C1 segment of cervical spinal cord (tissue), 14 donors: ENCODE measurements around the gene OPCML.
A peak's percentile ranks its signal among the peaks of the same experiment; 100 is the strongest.

Experiments used
- DNase-seq, 14 donors: peaks; one replicate each; lab custom pipeline; 2025; lab: John Stamatoyannopoulos, UW

The OPCML gene

DNA sequence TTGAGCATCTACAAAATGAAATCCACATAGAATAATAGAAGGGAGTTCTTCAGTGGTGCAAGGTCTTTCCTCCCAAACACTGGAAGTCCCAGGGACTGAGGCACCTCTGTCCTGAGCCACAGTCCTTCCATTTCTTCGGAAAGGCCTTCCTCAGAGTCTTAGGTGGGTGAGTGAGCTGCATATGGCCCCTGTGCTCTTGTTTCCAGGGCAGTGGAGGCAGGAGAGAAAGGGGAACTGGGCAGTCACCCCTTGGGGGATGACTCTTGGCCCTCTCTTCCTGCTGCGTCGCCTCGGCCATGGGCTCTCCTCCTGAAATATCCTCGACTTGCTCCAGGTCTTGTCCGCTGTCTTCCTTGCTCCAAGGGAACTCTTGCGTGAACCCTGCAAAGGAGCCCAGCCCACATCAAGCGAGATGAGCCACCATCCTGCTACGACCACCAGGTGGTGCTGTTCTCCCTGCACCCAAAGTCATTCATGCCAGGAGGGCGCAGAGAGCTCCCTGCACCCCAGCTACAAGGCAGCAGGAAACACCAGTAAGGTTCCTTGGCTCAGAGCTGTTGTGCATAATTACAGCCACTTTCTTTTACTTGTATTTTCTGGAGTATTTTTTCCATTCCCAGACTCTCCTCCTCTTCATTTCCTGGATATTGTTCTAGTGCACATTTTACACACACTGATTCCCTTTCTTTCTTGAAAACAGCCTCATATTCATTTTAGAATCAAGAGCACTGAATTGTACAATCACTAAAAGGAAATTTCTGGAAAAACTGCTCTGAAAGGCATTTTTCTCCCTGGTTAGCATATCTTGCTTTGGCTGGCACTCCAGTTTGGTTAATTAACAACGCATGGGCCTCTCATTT, 397.8 kb downstream of the OPCML start:
- peak in 11 of 14 donors; percentile 2 to 50 (median 22) for DNase-seq

DNA sequence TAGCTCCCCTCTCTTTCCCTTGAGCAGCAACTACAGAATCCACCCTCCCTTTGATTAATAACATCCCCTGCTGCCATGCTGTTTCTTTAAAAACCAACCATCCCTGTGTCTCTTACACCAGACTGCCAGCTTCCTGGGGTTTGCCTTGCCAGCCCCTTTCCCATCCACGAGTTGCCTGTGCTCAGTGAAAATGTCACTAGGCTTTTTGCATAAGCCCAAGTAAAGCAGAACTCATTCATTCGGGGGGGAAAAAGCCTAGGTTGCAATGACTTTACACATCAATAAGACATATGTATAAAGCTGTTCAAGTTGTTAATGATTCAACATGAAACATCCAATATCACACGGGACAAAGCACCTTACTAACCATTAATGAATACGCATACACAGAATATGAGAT, 398.7 kb downstream of the OPCML start:
- DNase-seq, result no peak

DNA sequence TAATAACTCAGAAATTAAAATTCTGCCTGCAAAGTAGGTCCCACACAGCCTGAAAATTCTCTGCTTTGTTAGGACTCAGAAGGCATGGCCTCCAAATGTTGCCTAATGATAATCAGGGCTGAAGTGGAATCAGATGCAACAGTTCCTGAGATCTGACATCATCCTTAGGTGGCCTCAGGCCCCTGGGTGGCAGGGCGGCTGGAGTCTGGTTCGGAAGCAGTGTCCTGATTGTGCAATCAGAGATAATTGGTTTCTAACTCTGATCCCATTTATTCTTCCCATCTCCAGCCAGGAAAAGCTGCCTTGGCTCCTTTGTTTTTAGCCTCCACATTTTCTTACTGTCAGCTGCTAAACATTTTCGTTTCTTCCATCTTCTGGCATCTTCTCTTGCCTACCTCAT, 399.3 kb downstream of the OPCML start:
- DNase-seq, result no peak

DNA sequence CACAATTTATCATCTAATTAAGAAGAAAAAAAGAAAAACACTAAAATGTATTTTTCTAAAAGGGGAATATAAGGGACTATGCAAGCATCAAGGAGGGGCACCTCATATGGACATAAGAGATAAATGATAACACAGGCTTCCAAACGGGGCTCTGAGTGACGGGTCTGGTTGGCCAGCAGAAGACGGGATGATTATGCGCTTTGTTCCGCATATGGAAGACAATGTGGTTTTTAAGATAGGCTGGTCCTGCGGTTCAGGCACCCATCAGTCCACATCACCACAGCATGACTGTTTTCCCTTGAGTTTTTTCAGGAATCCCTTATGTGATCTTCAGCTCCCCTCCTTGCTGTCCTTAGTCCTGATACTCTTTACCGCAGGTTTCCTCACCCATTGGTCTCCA, 404.6 kb downstream of the OPCML start:
- no peak for DNase-seq

DNA sequence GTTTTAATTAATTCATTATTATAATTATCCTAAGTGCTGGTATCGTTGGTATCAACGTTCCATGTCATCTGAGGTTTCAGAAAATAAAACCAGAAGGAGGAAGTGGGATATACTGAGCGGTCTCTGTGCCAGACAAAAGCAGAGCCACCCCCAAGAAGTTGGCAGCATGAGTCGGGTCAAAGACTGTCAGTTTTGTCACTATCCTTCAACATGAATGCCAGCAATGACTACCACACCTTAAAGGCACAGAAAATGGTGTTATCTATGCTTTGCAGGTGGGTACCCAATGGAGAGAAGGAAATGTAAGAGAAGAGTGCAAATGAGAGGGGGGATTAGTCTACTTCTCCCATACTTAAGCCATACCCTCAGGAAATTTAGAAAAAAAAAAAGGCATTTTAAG, 408.5 kb downstream of the OPCML start:
- DNase-seq, result peak in 1 of 14 donors; percentile 28

DNA sequence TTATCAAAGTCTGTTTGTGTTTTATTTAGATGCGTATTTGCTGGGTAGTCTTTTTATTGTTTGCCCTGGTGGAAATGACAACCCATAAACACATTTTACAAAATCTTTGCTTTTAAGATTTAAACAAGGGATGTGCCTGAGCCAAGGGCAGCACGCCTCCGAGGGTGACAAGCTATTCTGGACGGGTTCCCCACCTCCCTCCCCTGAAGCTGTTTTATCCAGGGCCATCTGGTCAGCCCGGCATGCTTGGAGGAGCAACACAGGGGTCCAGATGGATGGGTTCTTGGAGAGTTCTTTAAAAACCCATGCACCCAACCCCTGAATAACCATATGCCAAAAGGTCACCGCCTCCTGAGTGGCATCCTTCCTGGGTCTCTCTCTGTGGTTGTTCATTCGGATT, 408.9 kb downstream of the OPCML start:
- DNase-seq, result peak in 1 of 14 donors; percentile 41

- no peak for DNase-seq
These were observed 410.0 kb downstream of the OPCML start for GRCh38 chr11:133122256-133122655.

- no peak for DNase-seq
These were observed 413.6 kb downstream of the OPCML start for GRCh38 chr11:133118563-133119268.

- peak in 1 of 14 donors; percentile 35 for DNase-seq
These were observed 417.2 kb downstream of the OPCML start for GRCh38 chr11:133115099-133115498.

GRCh38 chr11:133107763-133108162, 424.5 kb downstream of the OPCML start:
- DNase-seq, result peak in 1 of 14 donors; percentile 13

DNA sequence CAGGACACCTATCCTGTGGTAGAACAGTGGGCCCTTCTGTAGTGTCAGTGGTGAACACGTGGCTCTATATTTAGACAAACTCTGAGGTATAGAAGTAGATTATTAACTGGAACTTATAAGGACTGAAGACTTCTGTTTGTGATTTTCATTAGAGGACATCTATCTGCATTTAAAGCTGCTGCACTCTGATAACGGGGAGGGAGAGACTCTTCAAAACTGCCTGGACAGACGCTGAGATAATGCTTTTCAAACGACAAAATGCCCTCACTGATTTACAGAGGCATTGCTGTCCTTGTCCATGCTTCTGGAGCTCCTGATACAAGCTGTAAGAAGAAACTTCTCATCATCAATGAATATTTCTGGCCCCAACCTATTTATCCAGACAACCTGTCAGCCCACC, 425.2 kb downstream of the OPCML start:
- DNase-seq, result no peak

- no peak for DNase-seq
These were observed 425.9 kb downstream of the OPCML start for GRCh38 chr11:133106417-133106816.

DNA sequence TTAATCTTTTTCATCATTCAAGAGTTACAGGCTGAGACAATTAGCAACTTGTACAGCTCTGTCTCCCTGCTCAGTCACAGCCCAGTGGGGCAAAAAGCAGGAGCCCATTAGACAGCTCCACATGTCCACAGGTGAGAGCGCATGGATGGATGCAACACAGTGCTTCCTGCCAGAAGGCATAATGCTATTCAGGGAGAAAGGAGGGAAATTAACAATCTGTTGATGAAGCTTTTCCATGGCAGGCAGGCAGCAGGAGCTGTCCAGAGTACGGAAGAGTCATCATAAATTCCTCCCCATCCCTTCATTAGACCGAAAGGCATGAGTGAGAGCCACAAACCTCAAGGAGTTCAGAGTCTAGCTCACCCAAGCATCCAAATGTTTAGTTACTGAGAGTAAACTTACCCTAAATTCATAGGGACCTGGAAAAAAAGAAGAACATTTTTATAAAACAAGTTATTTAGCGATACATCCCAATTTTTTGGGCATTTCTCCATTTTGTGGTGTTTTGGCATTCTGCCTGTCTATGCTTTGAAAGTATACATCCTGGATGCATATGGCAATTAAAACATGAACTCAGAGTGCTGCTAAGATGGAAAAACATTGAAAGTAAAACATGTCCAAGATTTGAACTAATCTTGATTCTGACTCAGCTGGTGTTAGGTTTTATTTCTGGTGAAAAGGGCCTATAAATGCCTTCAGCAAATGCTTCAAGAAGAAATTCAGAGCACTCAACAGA, 428.1 kb downstream of the OPCML start:
- DNase-seq, result peak in 1 of 14 donors; percentile 75

DNA sequence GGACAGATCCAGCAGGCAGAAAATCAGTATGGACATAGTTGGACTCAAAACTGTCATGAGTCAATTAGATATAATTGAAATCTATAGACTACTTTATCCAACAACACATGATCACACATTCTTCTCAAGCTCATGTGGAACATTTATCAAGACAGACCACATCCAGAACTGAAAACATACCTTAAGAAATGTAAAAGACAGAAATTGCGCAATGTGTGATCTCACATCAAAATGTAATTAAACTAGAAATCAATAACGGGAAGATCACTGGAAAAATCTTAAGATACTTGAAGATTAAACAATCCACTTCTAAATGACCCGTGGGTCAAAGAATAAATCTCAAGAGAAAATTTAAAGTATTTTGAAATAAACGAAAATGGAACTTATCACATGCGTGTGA, 435.3 kb downstream of the OPCML start:
- no peak for DNase-seq

GRCh38 chr11:133086518-133086917, 445.8 kb downstream of the OPCML start:
- DNase-seq, result no peak

GRCh38 chr11:133082841-133083488, 449.3 kb downstream of the OPCML start:
- DNase-seq, result peak in 12 of 14 donors; percentile 5 to 85 (median 39)

- no peak for DNase-seq
These were observed 449.9 kb downstream of the OPCML start for GRCh38 chr11:133082453-133082781.

- DNase-seq, result no peak
These were observed 450.4 kb downstream of the OPCML start for GRCh38 chr11:133081730-133082452.

DNA sequence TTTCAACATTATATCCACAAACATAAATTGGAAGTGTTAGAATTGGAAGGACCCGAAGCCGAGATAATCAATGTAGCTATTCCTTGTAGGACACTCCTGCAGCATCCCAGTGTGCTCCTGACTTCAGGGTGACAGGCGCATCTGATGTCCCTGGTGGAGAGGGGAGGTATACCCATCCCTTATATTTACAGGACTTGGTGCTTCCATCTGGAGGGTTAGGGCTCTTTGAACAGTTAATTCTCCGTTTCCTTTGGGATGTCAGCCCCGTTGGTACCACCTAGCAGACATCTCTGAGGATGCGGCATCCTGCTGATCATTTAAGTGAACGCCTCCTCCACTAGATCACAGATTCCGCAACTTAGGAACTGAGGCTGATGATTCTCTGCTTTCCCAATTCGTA, 451.3 kb downstream of the OPCML start:
- DNase-seq, result no peak

- DNase-seq, result peak in 10 of 14 donors; percentile 3 to 40 (median 17)
These were observed 453.5 kb downstream of the OPCML start for GRCh38 chr11:133078591-133079404.
